Measurements from ENCODE around the gene SPHK1.
"Not testable (repeated sequence)": the region's sequence is repeated elsewhere in the genome, so short reads cannot be mapped to it uniquely, and the experiment has no call there.

Gene SPHK1, protein sequence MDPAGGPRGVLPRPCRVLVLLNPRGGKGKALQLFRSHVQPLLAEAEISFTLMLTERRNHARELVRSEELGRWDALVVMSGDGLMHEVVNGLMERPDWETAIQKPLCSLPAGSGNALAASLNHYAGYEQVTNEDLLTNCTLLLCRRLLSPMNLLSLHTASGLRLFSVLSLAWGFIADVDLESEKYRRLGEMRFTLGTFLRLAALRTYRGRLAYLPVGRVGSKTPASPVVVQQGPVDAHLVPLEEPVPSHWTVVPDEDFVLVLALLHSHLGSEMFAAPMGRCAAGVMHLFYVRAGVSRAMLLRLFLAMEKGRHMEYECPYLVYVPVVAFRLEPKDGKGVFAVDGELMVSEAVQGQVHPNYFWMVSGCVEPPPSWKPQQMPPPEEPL

DNA sequence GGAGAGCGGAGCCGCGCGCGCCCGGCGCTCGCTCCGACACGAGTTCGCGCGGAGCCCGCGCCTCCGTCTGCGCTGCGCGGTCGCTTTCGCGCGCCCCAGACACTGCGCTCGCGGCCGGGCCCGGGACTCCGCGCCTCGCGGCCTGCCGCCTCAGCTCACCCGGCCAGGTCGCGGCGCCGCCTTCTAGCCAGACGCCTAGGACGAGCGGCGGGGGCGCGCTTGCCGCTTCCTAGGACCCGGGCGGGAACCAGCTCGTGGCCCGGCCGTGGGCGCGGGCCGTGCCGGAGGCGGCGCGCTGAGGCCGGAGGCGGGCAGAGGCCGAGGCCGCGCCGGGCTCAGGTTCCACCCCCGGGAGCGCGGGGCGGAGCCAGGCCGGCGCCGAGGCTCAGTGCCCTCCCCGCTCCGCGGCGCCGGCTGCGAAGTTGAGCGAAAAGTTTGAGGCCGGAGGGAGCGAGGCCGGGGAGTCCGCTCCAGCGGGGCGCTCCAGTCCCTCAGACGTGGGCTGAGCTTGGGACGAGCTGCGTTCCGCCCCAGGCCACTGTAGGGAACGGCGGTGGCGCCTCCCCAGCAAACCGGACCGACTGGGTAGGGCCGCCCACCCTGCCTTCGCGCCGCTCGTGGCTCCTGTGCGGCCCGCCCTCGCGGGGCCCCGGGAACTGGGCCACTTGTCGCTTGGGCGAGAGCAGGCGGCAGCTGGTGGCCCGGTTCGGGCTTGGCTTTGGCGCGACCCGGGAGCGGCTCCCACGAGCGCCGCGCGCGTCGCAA lies at the start of gene SPHK1:
Gene SPHK1 (plus strand): TSS at position 388 of the 765 bp plus-strand sequence. CDS start 1,036 bp downstream, outside the sequence.
- peak; percentile 75 to 78 for DNase-seq

DNA sequence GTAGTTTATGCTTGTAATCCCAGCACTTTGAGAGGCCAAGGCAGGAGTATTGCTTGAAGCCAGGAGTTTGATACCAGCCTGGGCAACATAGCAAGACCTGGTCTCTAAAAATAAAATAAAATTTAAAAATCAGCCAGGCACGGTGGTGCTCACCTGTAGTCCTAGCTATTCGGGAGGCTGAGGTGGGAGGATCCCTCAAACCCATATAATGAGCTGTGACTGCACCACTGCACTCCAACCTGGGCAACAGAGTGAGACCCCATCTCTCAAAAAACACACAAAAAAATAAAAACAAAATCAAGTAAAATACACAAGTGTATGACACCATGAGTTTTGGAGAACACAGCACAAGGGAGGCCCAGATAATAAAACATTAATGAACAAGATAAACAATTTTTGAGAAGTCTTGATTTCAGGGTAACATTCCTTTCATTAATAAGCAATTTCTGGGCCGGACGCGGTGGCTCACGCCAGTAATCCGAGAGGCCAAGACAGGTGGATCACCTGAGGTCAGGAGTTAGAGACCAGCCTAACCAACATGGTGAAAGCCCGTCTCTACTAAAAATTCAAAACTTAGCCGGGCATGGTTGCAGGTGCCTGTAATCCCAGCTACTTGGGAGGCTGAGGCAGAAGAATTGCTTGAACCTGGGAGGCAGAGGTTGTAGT lies 48.6 kb upstream of the SPHK1 start:
- DNase-seq = no peak

- DNase-seq = no peak
These were observed 47.5 kb upstream of the SPHK1 start for GRCh38 chr17:76336756-76337412.

DNA sequence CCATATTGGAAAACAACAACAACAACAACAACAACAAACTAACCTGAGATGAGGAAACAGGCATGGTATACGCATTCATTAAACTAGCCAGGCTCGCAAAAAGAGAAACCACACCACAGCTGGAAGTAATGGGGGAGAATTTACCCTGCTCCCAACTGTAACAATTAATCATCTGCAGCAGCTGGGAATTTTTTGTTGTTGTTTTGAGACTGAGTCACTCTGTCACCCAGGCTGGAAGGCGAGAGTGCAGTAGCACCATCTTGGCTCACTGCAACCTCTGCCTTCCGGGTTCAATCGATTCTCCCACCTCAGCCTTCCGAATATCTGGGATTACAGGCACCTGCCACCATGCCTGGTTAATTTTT lies 47.0 kb upstream of the SPHK1 start:
- DNase-seq = no peak

GRCh38 chr17:76341301-76341700 lies 43.1 kb upstream of the SPHK1 start:
- no peak for DNase-seq

GRCh38 chr17:76343106-76343505 lies 41.3 kb upstream of the SPHK1 start:
- no peak for DNase-seq

DNA sequence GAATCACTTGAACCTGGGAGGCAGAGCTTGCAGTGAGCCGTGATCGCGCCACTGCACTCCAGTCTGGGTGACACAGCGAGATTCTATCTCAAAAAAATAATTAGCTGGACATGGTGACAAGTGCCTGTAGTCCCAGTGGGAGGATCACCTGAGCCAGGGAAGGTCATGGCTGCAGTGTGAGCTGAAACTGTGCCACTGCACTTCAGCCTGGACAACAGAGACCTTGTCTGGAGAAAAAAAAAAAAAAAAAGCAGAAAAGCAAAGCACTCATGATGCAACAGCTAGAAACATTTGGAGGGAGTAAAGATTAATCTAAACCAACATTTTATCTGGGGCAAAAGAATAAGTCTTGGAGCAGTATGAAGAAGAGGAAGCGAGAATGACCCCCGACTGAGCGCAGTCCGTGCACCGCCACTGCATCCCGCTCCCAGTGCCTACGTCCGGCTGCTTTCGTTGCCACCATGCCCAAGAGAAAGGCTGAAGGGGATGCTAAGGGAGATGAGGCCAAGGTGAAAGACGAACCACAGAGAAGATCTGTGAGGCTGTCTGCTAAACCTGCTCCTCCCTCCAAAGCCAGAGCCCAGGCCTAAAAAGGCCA lies 38.9 kb upstream of the SPHK1 start:
- DNase-seq = no peak

DNA sequence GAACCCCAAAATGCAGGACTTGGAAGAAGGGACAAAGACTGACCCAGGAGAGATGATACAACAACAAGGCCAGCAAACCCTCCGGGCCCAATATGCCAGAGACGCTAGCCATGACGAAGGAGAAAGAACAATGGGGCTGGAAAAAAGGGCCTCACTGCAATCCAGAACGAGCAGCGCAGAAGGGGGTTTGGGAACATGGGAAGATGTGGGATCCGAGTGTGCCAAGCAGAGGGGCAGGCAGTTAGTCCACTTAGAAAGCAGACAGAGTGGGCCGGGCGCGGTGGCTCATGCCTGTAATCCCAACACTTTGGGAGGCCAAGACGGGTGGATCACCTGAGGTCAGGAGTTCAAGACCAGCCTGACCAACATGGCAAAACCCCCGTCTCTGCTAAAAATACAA lies 37.5 kb upstream of the SPHK1 start:
- not testable (repeated sequence) for DNase-seq

DNA sequence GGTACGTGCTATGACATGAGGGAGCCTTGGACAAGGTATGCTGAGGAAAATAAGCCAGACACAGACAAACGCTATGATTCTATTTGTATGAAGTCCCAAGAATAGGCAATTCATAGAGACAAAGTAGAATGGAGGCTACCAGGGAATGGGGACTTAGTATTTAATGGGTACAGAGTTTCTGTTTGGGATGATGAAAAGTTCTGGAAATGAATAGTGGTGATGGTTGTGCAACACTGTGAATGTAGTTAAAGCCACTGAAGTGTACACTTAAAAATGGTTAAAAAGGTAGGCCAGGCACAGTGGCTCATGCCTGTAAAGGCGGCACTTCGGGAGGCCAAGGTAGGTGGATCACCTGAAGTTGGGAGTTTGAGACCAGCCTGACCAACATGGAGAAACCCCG lies 33.9 kb upstream of the SPHK1 start:
- no peak for DNase-seq

GRCh38 chr17:76351526-76352071 lies 32.8 kb upstream of the SPHK1 start:
- DNase-seq = no peak

DNA sequence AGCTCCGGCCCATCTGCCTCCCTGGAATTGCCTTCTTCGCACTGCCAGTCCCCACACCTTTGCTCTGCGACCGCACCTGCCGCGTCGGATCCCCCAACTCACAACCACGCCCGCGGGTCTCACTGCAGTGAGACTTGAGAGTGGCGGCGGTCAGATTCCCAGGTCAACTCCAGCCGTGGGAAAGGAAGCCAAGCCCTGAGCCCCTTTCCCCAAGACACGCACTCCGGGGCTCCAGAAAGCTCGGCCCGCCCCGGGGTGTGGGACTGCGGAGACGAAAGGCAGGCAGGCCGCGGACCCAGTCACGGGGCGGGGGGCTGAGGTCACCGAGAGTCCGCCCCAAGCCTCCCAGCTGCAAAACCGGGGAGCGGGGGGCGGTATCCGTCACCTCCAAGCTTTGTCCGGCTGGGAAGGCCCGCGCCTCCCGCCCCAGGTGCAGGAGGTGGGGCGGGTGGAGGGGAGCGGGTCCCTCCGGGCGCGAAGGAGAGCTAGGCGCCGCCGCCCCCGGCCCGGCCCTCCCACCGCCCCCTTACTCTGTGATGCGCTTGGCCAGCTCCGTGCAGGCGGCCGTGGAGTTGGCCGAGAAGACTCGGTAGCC lies 31.3 kb upstream of the SPHK1 start:
- peak; percentile 22 to 39 for DNase-seq

DNA sequence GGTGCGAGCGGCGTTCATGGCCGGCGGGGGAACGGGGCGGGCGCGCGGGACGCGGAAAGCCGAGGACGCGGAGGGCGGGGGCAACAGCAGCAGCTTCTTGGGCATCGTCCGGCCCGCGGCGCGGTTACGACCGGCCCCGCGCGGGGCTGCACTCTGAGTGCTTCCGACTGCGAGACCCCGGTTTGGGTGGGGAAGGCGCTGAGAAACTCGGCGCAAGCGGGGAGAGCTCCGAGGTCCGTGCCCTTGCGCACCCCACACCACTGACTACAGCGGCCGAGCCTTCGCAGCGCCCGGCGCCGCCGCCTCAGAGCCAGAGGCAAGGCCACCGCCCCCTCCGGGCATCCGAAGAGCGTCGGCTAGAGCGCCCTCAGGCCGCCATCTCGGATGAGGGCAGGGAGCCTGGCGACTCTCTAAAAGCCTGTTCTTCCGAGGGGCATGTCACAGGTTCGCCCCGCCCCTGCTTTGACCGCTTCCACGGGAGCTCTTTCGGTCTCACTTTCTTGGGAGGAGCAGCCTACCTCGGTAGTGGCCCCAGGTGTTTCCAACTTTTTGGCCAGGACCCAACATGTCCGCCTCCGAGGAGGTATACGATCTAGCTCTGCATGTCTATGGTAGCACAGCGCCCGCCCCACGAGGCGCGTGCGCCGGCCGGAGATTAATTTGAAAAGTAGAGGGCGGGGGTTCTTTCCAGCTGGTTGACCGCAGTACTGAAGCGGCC lies 30.7 kb upstream of the SPHK1 start, which contains the start of gene PRPSAP1:
Gene PRPSAP1 (minus strand): TSS at position 318 of the 718 bp plus-strand sequence. CDS start 213 bp downstream, at position 105.
- DNase-seq = peak; percentile 81 to 86

GRCh38 chr17:76354317-76354729 lies 30.1 kb upstream of the SPHK1 start:
- DNase-seq = no peak

DNA sequence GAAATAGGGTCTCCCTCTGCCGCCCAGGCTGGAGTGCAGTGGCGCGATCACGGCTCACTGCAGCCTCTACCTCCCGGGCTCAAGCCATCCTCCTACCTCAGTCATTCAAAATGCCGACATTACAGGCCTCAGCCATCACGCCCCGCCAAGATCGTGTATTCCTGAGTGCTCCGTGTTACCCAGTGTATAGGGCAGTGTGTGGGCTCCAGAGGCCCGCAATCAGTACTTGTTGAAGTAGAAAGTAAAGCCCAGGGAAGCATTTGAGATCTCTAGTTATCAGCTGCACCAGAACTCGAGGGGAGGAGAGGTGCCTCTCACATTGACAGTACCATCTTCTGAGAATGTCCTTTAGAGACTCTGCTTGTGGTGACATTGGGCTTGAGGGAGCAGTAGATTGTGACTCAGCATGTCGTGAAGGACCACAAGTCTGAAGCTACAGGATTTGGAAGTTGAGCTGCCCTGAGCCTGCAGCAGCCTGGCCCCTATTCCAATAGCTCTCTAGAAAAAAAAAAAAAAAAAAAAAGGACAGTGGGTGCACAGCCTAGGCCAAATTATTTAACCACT lies 29.6 kb upstream of the SPHK1 start:
- DNase-seq = no peak

- no peak for DNase-seq
These were observed 27.5 kb upstream of the SPHK1 start for GRCh38 chr17:76356803-76357456.

DNA sequence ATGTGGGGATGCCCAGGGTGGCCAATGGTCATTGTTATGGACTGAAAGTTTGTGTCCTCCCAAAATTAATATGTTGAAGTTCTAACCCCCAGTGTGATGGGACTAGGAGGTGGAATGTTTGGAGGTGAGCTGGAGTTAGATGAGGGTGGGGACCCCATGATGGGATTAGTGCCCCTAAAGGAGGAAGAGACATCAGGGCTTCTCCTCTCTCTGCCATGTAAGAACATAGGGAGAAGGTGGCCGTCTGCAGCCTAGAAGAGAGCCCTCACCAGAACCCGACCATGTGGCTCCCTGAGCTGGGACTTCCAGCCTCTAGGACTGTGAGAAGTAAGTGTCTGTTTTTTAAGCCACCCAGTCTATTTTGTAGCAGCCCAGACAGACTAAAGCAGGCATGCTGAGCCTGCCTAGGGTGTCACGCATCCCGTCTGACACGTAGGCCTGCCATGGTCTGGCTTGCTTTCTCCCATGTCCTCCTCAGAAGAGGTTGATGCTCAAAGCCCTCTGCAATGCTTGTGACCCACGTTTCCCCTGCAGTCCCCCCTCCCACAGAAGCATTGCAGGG lies 26.7 kb upstream of the SPHK1 start:
- no peak for DNase-seq

- DNase-seq = no peak
These were observed 25.0 kb upstream of the SPHK1 start for GRCh38 chr17:76359375-76359774.

DNA sequence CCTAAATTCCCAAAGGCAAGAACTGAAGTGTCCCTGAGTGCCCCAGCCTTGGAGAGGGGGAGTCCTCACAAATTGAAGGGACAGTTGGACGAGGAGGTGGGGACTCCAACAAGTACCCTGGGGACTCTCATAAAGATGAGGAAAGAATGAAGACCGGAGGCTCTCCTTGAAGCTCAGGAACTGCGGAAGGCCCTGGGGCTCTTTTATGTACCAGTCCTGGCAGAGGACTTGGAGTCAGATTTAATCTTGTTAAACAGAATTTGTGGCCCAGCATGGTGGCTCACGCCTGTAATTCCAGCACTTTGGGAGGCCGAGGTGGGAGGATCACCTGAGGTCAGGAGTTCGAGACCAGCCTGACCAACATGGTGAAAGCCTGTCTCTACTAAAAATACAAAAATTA lies 24.6 kb upstream of the SPHK1 start:
- not testable (repeated sequence) for DNase-seq

GRCh38 chr17:76360461-76360860 lies 23.9 kb upstream of the SPHK1 start:
- DNase-seq = no peak

Data from activated CD4-positive, alpha-beta T cell treated with anti-CD3 and anti-CD28 coated beads, Interleukin-2, amount 50 U/mL, for 48 hours (primary cell).